ENCODE data around the gene P2RX7.
A peak's percentile ranks its signal among the peaks of the same experiment; 100 is the strongest.

The P2RX7 gene

GRCh38 chr12:121110211-121110940, 22.3 kb upstream of the P2RX7 start:
- DNase-seq (ENCODE audit: low read depth in 3 of 3): peak in 2 of 3 donors; percentile 59 to 60

GRCh38 chr12:121111684-121112083, 21.0 kb upstream of the P2RX7 start:
- no peak for DNase-seq (ENCODE audit: low read depth in 3 of 3)

DNA sequence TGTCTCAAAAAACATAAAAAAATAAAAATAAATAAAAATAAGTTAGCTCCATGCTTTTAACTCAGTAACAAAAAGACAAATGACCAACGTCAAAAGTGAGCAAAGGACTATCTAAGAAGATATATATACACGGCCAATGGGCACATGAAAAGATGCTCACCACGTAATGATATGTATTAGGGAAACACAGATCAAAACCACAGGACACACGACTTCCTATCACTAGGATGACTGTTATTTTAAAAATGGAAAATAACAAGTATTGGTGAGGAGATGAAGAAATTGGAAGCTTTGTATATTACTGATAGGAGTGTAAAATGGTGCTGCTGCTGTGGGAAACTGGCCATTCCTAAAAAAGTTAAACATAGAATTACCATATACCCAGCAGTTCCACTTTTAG, 20.2 kb upstream of the P2RX7 start:
- DNase-seq (ENCODE audit: low read depth in 3 of 3): no peak

DNA sequence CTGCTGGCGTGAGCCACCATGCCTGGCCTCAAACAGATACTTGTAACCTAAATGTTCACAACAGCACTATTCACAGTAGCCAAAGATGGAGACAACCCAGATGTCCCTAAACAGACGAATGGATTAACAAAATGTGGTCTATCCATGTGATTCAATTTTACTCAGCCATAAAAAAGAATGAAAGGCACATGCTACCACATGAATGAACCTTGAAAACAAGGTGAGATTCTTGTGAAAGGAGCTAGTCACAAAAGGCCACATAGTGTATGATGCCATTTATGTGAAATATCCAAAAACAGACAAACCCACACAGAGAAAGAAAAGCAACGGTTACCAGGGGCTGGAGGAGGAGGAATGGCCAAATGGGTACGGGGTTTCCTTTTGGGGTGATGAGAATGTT, 19.6 kb upstream of the P2RX7 start:
- DNase-seq (ENCODE audit: low read depth in 3 of 3): no peak

DNA sequence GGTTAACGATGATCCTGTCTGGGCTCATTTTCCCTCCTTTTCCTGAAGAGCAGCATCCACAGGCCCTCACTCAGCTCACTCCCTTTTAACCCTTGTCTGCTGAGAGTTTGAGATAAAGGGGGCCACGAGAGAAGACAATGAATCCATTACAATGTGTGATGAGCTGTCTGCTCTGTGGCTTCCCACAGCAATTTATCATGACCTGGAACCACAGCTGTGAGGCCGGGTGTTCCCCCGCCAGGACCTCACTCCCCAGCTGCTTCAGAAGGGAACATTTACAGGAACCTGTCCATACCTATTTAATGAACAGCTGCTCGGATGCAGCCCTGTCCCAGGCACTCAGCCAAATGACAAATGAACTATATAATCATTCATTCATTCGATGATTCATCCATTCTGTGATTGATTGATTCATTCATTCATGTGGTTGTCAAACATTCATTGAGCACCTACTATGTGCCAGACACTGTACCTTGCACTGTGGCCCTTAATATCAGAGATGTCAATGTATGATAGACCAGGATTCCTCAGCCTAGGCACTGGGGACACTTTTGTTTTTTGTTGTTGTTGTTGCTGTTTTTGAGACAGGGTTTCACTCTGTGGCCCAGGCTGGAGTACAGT, 18.5 kb upstream of the P2RX7 start:
- no peak for DNase-seq (ENCODE audit: low read depth in 3 of 3)

GRCh38 chr12:121114806-121115205, 17.9 kb upstream of the P2RX7 start:
- no peak for DNase-seq (ENCODE audit: low read depth in 3 of 3)

DNA sequence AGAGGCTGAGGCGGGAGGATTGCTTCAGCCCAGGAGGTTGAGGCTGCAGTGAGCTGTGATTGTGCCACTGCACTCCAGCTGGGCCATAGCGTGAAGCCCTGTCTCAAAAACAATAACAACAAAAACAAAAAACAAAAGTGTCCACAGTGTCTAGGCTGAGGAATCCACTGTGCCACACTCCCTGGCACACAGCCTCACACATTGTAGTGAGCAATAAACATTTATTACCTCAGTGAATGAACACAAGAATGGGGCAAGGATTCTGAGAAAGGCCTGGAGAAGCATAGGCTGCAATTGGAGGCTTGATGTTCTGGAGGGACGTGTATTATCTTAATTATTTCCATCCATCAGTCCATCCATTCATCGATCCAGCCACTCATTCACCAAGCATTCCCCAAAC, 17.1 kb upstream of the P2RX7 start:
- DNase-seq (ENCODE audit: low read depth in 3 of 3): no peak

GRCh38 chr12:121116318-121117225, 16.1 kb upstream of the P2RX7 start:
- DNase-seq (ENCODE audit: low read depth in 3 of 3): no peak

DNA sequence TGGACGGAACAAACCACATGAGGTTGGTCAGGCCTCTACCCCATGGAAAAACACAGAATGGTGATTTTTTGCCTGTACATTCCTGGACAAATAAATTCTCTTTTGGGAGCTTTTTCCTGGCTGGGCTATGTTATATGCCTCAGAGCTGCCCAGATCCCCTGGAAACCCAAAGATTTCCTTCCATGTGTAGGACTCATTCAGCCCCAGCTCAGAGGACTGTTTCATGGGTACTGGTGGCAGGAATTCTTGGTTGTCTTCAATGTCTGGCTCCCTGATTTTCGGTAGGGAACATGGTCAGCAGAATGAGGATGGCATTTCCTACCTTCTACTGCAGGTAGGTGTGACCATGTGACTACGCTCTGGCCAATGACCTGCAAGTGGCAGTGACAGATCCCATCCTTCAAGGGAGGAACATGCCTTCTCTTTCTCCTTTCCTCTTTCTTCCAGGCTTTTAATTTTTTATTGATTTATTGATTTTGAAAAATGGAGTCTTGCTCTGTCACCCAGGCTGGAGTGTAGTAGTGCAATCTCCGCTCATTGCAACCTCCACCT, 15.4 kb upstream of the P2RX7 start:
- DNase-seq (ENCODE audit: low read depth in 3 of 3): no peak

- no peak for DNase-seq (ENCODE audit: low read depth in 3 of 3)
Observed at GRCh38 chr12:121120323-121120722, 12.4 kb upstream of the P2RX7 start.

DNA sequence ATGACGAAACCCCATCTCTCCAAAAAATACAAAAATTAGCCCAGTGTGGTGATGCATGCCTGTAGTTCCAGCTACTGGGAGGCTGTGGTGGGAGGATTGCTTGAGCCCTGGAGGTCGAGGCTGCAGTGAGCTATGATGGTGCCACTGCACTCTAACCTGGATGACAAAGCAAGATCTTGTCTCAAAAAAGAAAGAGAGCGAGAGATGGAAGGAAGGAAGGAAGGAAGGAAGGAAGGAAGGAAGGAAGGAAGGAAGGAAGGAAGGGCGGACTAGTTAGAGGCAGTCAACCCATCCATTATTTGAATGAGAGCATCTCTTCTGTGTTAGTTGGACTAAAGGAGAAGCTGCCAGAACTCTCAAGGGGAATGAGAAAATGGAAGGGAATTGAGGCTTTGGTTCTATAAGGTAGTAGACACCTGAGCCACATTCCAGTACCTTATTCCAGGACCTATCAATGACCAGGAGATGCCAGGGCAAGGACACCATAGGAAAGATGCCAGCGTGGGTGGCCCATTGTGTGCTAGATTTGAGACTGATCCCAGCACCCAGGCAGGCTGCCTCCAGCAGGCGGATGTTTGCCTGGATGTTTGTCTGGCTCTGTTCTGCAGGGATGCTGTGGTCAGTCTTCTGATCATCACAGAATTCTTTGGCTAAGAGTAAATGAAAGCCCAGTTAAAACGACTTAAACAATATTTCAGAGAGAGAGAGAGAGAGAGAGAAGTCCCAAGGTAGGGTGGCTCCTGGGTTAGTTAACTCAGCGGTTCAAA, 11.5 kb upstream of the P2RX7 start:
- DNase-seq (ENCODE audit: low read depth in 3 of 3): no peak

DNA sequence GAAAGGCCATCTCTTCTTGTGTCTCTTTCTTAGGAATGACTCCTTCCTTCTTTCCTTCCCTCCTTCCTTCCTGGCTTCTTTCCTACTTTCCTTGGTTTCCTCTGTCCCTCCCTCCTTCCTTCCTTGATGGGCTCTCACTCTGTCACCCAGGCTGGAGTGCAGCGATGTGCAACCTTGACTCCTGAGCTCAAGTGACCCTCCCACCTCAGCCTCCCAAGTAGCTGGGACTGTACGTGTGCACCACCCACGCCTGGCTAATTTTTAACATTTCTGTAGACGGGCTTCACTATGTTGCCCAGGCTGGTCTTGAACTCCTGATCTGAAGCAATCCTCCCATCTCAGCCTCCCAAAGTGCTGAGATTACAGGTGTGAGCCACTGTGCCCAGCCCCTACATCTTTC, 10.9 kb upstream of the P2RX7 start:
- no peak for DNase-seq (ENCODE audit: low read depth in 3 of 3)

DNA sequence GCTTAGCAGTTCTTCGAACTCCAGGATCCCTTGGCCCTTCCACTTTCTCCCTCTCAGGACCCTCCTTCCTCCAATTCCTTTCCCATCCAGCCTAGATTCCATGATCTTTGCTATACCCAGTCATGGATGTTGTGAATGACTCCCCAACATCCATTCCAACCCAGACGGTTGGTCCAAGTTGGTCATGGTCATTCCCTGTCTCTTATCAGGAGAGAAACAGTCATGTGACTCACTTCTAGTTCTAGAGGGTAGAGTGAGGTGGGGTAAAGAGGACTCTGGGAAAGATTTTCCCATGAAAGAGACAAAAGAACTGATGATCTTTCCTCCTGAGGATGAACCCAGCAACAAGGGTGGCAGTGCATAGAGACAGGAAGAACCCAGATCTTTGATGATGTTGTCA, 9.2 kb upstream of the P2RX7 start:
- no peak for DNase-seq (ENCODE audit: low read depth in 3 of 3)

- DNase-seq (ENCODE audit: low read depth in 3 of 3): no peak
Observed at GRCh38 chr12:121124402-121125109, 8.1 kb upstream of the P2RX7 start.

DNA sequence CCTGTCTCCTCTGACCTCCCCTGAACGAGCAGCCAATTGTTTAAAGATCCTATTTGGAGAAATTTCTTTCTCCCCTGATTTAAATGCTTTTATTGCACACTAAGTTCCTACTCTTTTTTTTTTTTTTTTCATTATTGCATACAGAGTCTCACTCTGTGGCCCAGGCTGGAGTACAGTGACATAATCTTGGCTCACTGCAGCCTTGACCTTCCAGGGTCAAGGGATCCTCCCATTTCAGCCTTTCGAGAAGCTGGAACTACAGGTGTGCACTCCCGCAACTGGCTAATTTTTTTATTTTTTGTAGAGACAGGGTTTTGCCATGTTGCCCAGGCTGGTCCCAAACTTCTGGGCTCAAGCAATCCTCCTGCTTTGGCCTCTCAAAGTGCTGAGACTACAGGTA, 5.2 kb upstream of the P2RX7 start:
- no peak for DNase-seq (ENCODE audit: low read depth in 3 of 3)

GRCh38 chr12:121128908-121129810, 3.5 kb upstream of the P2RX7 start:
- DNase-seq (ENCODE audit: low read depth in 3 of 3): peak; percentile 68 to 83 (median 81)

GRCh38 chr12:121129811-121130147, 2.9 kb upstream of the P2RX7 start:
- DNase-seq (ENCODE audit: low read depth in 3 of 3): no peak

- no peak for DNase-seq (ENCODE audit: low read depth in 3 of 3)
Observed at GRCh38 chr12:121130866-121131373, 1.8 kb upstream of the P2RX7 start.

DNA sequence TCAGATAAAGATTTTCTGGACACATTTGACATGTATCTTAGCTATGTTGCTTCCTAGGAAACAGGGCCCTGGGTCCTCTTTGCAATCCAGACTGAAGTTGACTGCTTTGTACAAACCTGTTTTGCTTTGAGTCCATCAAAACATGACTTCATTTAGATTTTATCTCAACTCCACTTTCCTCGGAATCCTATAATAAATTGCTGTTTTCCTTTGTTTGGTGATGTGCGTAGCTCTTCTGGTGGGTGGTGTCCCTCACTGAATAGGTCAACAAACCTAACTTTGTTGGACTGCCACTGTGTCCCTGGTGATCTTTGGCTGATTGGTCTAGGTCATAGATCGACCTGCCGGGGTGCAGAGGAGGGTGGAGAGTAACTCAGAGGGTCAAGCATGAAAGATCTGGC, 735 bp upstream of the P2RX7 start:
- DNase-seq (ENCODE audit: low read depth in 3 of 3): no peak

DNA sequence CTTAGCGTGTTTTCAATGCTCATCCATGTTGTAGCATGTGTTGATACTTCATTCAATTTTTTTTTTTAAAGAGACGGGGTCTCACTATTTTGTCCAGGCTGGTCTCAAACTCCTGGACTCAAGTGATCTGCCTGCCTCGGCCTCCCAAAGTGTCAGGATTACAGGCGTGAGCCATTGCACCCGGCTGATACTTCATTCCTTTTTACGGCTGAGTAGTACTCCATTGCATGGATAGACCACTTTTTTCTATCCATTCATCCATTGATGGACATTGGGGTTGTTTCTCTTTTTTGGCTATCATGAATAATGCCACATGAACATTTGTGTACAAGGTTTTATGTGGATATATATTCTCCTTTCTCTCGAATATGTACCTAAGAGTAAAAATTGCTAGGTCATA, 1.2 kb downstream of the P2RX7 start:
- no peak for DNase-seq (ENCODE audit: low read depth in 3 of 3)
